NCI-H1436 treated with DMSO at 0.1 percent for 48 hours (cell line): ENCODE data around the gene PSTPIP1.
A peak's percentile ranks its signal among the peaks of the same experiment; 100 is the strongest.
"Not testable (repeated sequence)": the region's sequence is repeated elsewhere in the genome, so short reads cannot be mapped to it uniquely, and the experiment has no call there.

Experiments
- DNase-seq: peaks from one replicate; lab custom pipeline; 2025; lab: John Stamatoyannopoulos, UW

PSTPIP1 gene

DNA sequence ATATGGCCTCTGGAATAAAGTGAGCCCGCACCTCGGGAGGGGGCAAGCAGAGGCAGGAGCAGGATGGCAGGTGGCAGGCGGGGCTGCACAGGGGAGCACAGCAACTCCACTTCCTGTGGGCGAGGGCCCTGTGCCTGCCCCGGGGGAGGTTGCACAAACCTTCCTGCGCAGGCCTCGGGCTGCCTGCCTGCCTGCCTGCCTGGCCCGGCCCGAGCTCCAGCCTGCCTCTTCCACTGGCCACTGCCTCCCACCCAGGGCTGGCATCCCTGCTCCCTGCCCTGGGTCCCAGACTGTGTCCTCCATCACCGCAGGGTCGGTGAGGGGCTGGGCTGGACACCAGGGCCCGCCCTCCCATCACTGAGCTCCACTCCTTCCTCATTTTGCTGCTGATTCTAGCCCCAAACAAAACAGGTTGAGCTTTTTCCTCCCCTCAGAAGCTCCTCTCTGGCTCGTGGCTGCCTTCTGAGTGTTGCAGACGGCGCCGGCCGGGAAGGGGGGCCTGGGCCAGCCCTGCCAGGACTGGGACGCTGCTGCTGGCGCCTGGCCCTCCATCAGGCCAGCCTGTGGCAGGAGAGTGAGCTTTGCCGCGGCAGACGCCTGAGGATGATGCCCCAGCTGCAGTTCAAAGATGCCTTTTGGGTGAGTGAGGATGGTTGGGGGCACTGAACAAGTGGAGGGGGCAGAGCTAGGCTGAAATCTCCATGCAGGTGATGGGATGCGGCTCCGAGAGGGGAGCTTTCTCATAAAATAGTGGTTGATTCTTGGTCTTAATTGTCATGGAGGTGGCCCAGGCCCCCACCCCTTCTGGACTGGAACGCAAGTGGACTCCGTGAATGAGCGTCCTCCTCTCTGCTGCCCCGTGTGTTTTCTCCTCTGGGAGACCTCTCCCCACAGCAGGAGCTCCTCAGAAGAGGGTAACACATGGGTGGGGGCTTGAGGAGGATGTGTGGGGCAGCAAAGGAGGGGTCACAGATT, at the start of gene PSTPIP1:
Gene PSTPIP1, plus strand, starts transcription at position 156 of the 975 bp plus-strand sequence. Its CDS starts 448 bp downstream, at position 604.
- no peak for DNase-seq

DNA sequence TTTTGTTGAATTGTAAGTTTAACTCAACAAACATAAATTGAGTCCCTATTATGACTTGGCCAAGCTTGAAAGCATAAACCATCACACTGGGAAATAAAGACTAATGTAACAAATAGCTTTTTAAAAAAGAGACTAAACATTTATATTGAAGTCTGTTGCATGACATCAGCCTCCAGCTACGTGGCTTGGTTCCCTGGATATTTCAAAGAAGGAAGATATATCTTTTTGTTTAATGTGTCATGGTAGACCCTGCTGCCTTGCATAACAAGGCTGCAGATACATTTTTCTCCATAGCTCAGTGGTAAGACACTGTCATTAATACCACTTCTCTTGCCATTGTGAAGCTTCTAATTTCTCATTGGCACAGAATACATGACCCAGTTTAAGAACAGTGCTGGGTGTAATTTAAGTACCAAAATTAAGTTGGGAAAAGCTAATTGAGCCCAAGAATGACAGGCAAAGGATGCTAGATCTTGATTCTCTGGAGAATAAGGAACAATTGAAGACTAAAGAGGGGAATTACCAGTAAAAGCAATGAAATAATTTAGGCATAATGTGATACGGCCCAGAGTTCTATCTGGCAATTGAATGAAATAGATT, 49.3 kb upstream of the PSTPIP1 start:
- DNase-seq: no peak

DNA sequence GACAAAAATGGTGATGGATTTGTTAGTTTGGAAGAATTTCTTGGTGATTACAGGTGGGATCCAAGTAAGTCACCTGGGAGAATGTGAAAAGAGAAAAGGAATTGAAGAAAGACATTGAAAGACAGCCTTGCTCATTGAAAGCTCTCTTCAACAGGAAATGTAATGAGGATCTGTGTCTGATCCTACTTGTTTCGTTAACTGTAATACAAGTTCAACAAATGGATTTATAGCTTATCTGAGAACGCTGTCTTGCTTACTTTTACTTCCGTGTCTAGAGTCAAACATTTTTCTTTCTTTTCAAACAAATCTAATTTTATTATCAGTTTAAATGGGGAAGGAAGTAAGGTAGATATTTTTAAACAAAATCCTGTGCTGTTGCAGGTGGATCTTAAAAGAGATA, 47.5 kb upstream of the PSTPIP1 start:
- DNase-seq: no peak

DNA sequence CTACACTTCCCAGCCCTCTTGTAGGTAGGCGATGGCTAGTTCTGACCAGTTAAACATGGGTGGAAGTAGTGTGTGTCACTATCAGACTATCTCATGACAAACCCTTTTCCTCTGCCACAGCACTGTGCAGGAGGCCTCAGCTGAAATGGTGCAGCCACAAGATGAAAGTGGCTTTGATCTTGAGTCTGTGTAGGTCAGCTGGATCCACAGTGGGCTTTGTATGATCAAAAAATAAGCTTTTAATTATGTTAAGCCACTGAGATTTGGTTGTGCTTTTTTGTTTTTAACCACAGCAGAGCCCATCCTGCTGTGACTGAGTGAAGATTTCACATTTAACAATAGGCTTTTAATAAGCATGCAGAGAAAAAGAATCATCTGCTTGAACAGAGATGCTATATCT, 43.7 kb upstream of the PSTPIP1 start:
- no peak for DNase-seq

DNA sequence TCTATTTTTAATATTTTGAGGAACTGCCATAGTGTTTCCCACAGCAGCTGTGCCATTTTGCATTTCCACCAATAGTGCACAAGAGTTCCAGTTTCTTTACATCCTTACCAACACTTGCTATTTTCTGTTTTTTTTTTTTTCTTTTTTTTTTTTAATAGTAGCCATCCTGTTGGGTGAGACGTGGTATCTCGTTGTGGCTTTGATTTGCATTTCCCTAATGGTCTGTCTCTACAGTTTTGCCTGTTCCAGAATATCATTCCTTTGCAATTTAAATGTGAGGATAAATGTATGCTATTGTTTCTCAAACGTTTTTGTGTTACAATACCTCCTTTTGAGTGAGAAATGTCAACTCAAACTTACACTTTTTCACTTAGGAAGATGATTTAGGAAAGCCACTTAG, 41.0 kb upstream of the PSTPIP1 start:
- no peak for DNase-seq

DNA sequence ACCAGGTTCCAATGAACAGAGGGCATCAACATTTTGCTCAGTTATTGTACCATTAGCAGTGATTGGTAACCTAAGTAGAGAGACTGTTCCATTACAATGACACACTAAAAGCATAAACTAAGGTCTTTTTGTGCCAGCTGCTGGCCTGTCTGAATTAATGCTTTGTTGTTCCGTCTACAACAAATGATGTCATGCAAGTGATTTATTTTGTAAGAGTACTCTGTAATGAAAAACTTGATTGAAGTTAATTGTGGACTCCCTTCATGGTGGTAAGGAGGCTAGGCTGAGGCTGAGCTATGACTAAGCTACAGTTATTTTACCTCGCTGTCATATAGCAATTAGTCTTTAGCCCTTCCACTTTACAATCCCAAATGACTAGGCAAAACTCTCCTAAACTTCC, 40.2 kb upstream of the PSTPIP1 start:
- DNase-seq: peak; percentile 42

DNA sequence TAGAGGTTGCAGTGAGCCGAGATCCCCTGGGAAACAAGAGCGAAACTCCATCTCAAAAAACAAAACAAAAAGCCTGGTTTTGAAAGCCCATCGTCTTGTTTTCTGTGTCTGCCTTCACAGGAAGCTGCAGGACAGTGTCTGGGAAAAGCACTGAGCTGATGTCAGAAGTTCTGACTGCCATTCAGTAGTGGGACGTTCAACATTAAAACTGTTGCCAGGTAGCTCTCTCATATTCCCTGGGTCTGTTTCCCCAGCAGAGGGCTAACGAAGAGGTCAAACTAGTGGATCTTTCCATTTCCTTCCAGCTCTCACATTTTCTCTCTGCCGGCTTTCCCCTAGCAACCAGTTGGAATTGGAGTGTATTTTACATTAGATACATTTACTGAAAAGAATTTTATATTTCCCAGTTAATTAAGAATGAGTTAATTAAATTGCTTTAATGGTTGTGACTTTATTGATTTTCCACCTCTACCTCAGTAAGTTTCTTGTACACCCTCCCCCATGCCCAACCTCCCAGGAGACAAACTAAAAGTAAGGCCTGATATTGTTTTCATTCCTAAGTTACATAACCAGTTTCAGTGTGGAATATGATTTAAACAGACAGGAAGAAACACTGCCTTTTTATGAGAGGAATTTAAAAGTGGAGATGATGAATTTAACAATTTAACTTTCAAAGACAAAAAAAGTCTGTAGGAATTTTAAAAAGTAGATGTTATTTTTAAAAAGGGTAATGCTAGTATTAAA, 33.5 kb upstream of the PSTPIP1 start:
- no peak for DNase-seq

DNA sequence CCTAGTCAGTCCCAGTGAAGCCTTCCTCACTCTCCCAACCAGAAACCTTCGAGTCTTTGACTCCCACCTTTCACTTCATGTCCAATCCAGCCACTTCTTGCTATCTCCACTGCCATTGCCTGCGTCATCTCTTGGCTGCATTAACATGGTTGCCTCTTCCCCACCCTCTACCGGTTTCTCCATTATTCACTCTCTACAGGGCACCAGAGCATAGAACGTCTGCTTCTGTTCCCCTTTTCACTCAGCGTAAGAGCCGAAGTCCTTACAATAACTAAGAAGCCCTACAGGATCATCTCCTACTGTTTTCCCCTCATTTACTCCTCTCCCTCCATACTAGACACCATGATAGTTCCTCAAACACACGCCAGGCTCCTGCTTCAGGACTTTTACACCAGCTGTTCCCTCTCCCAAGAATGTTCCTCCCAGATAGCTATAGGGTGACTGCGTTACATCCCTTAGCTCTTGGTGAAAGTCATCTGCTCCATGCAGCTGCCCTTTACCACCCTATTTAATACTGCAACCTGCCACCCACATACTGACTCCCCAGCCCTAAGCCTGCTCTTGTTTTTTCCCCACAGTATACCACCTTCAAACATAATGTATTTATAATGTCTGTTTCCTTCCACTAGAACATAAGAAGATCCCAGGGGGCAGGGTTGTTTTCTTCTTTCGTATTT, 32.5 kb upstream of the PSTPIP1 start:
- DNase-seq: no peak

DNA sequence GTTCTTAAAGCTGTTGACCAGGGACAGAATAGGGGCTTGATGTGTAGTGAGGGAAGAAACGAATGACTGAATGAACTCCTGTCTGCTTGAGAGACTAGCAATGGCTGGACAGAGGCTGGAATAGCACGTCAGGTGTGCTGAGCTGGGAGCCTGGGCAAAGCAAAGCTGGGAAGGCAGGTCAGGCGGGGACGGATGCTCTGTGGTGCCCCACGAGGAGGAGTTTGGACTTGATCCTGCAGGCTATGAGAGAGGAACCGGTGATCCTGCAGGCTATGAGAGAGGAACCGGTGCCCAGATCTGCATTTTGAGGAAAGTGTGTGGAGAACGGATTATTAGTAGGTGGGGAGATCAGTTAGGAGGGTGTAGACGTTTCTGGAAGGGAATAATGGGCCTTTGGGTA, 31.3 kb upstream of the PSTPIP1 start:
- no peak for DNase-seq

DNA sequence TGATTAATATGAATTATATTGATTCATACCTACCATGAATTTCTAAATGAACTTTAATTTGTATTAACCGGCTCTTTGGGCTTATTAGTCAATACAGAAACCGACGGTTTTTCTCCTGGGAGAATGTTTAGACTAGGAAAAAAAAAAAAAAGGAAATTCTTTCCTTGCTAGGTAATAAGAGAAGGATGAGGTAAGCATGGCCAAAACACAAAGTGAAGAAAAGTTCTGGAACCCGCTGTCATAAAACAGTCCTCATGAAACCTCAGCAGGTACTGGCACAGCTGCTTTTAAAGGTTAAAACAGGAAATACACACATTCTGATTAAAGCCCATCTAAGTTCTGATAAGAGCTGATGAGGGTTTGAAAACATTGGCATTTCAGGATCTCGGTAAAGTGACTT, 30.8 kb upstream of the PSTPIP1 start:
- DNase-seq: no peak

DNA sequence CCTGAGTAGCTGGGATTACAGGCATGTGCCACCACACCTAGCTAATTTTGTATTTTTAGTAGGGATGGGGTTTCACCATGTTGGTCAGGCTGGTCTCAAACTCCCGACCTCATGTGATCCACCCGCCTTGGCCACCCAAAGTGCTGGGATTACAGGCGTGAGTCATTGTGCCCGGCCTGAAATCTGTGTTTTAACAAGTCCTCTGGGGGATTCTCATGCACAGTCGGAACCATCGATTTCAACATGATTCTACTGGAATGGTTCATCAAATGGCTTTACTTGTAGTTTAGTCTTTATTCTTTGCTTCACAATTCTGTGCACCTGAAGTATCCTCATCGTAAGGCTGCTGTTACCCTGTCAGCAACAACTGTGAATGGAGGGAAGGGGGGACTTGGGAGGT, 28.9 kb upstream of the PSTPIP1 start:
- DNase-seq: not testable (repeated sequence)

DNA sequence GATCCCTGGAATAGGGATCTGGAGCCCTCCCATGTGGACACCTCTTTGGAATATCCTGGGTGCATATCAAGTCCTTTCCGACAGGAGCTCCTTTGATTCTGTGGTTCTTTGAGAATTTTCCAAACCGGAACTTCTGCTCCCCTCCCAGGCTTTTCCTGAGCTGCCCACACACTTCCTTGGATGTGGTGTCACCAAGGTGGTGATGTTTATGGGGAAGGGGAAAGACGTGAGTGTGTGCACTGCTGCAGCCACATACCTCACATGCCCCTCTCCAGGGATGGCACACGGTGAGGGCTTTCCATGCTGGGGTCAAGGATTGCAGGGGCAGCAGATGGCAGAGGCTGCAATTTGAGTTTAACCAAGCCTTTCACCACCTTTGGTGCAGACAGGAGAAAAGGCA, 27.9 kb upstream of the PSTPIP1 start:
- DNase-seq: no peak

DNA sequence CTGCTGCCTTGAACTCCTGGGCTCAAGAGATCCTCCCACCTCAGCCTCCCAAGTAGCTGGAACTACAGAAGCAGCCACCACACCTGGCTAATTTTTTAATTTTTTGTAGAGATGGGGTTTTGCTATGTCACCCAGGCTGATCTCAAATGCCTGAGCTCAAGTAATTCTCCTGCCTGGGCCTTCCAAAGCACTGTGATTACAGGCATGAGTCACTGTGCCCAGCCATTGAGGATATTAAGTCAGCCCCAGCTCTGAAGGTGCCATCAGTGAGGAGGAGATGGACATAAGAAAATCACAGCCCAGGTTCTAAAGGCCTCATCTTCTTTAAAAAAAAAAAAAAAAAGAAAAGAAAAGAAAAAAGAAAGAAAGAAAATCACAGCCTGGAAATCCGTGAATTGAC, 26.6 kb upstream of the PSTPIP1 start:
- no peak for DNase-seq

DNA sequence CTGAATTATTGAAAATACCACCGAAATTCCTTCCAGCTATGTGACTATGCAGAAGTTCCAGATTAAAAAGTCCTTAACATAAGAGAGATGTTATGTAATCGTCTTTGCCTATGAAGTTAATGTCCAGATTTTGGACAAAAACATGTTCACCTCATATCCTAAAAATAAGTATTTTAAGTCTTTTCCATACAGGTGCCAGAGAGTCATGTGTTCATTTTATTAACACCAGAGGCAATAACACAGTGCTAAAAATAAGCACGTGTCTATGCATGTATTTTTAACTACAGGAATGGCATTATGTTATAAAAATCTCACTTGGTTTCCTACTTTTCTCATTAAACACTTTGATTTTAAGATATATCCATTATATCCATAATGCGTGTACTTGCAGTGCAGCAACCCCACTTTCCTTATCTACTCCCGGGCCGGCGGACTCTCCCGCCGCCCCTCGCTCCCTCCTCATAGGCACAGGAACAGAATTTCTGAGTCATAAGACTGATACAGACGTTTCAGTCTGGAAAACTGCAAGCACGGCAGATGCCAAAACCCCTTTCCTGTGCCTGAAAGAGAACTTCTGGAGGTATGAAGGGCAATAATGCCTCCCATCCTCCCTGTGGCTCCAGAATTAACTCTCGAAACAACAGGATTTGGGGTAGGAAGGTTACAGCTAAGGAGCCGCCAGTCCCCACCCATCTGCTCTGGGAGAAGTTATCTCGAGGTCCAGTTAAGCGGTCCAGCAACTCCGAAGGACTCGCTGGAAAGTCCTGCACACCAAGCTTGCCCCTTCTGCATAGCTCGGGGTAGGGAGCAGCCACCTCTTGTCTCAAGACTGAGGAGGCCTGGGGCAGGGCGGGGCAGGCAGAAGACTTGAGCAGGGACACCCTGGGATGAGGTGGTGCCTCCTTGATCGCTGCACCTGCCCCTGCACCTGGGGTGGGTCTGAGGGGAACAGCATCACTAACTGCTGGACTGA, 22.3 kb upstream of the PSTPIP1 start:
- no peak for DNase-seq

DNA sequence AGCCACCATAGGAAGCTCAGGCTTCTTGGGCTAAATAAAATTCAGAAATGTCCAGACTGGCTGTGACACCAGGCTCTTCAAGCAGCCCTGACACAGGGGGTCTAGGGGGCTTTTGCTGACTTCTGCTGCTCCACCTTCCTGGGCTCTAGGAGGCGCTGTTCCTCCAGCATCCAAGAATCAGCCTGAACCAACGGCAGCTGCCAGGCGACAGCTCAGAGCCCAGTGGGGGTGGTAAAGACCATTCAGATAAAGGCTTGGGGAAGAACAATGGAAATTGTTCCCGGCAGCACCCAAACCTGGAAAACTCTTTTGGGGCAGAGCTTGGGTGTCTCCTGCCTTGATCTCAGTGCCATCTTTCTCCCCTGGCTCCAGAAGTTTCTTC, 21.6 kb upstream of the PSTPIP1 start:
- DNase-seq: no peak

DNA sequence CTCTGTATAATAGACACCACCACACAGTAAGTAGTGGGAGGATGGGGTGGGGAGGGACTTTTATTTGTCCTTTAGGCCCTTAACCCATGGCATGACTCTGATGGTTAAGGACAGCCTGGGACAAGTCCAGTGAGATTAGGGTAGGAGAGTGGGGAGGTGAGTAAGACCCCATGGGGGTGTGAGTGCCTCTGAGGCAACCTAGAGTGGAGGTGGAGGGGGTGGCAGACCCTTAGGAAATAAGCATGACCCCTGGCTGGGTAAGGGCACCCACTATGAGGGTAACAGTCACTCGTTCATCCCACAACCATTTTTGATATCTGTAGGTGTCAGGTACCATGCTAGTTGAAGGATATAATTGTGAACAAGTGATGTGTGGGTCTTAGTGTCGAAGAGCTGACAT, 21.0 kb upstream of the PSTPIP1 start:
- DNase-seq: no peak

DNA sequence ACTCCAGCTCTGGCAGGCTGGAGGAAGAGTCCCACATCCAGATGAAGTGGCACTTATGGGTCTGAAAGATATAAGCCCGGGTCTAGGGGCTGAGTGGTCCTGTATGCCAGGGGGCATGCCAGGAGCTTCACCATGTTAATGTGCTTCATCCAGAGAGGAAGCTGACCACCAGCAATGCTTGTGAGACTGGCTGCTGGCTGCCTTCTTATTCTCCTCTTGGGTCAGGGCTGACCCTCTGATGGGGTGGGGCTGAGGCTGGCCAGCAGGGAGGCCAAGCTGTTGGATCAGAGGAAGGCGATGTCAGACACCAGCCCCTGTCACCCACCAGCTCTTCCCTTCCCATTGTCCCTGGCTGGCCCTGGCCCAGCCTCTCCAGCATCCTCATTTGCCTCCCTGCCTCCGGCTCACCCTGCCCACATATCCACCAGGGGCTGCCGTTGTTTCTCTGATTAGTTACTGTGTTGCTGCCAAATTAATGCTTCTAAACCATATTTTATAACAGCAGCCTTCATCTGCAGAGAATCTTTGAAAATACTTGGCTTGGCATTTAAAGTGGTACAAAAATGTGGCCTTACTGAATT, 20.4 kb upstream of the PSTPIP1 start:
- DNase-seq: no peak

DNA sequence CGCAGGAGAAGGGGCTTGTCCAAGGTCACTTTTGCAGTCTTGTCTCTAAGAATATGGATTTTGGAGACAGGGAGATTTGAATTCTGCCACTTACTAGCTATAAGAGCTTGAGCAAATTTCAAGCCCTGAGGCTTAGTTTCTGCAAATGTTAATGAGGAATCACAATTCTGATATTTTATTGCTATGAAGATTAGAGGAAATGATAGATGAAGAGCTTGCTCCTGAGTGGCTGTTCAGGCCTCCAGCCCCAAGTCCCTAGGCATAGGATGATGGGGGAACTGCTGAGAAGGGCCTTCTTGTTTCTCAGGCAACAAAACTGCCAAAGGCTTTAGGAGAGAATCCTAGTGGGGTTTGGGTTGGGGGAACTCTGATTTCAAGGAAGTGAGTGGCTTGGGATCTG, 18.8 kb upstream of the PSTPIP1 start:
- DNase-seq: no peak

DNA sequence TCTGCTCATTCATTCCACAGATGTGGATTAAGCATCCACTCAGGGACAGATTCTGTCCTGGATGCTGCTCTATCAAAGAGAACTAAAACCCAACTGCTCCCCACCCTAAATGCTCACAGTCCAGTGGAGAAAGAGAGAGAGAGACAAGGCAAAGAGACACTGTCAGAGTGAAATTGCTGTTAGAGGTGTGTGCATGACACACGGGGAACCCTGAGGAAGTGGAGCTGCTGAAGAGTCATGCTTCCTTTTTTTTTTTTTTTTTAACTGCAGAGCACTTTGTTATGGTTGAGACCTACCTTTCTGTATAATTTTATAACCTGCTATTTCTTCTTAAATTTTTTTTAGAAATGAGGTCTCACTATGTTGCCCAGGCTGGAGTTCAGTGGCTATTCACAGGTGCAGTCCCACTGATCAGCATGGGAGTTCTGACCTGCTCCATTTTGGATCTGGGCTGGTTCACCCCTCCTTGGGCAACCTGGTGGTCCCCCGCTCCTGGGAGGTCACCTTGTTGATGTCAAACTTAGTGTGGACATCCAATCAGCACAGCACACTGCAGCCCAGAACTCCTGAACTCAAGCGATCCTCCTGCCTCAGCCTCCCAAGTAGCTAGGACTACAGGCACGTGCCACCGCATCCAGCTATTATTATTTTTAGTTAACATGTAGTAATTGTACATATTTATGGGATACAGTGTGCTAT, 18.2 kb upstream of the PSTPIP1 start:
- no peak for DNase-seq
